Measurements from ENCODE around the gene MYOZ3. TPM values are rescaled to one million over a fixed set of nuclear protein-coding genes. Genes with fewer than 3 reads are reported as not detected.

The MYOZ3 gene
- polyA plus RNA-seq, 1 of the 3 experiments (the other 2 are of a cell fraction) = 0.26 TPM

- H3K4me2 ChIP-seq = no peak overlapping the region
- TF ChIP-seq GATA2 (CRISPR knock-in tag; IDR thresholded peaks at IDR 0.05) = no peak
- TF ChIP-seq TCF12 (IDR thresholded peaks at IDR 0.05) = no peak
- TF ChIP-seq CHD2 (IDR thresholded peaks at IDR 0.05; ENCODE audit: low read length, partially characterized antibody) = no peak
- TF ChIP-seq MXI1 (IDR thresholded peaks at IDR 0.05; ENCODE audit: low read depth, low read length) = no peak
- TF ChIP-seq JUND (IDR thresholded peaks at IDR 0.05) = no peak
- TF ChIP-seq IRF3 (IDR thresholded peaks at IDR 0.05; ENCODE audit: low read depth, low read length) = no peak
- TF ChIP-seq SMC3 (IDR thresholded peaks at IDR 0.05; ENCODE audit: low read depth, low read length) = no peak
- no peak for TF ChIP-seq EP300 (IDR thresholded peaks at IDR 0.05; ENCODE audit: borderline replicate concordance in 1 of 2, low read depth in 1 of 2, low read length in 1 of 2)
- no peak for TF ChIP-seq NFIC (IDR thresholded peaks at IDR 0.05; ENCODE audit: borderline replicate concordance)
- TF ChIP-seq MAX (IDR thresholded peaks at IDR 0.05; ENCODE audit: low read depth) = no peak
- no peak for TF ChIP-seq REST (IDR thresholded peaks at IDR 0.05; ENCODE audit: low read depth, low read length)
- TF ChIP-seq RAD21 (IDR thresholded peaks at IDR 0.05; ENCODE audit: low read length) = no peak
- TF ChIP-seq EZH2phosphoT487 (IDR thresholded peaks at IDR 0.05; ENCODE audit: borderline replicate concordance, low read depth) = no peak
- TF ChIP-seq FOXJ3 (CRISPR knock-in tag; IDR thresholded peaks at IDR 0.05) = no peak
- no peak for TF ChIP-seq RXRA (IDR thresholded peaks at IDR 0.05; ENCODE audit: borderline replicate concordance, low read depth)
- no peak for TF ChIP-seq SIN3A (IDR thresholded peaks at IDR 0.05; ENCODE audit: borderline replicate concordance, low read depth, low read length)
- TF ChIP-seq USF2 (IDR thresholded peaks at IDR 0.05; ENCODE audit: borderline replicate concordance, low read depth, low read length) = no peak
- TF ChIP-seq POLR2AphosphoS5 (IDR thresholded peaks at IDR 0.05; ENCODE audit: low read depth, low read length) = no peak
- ChIA-PET CTCF (interaction anchor here (1.1 to 1.9 kb wide), 6 partner anchors 11 to 191 kb away, joined by 3 to 7 read pairs (median 4); partner anchors contain the start of gene SYNPO), POLR2A (no interaction called here)
- no peak overlapping the region for H2AFZ ChIP-seq (ENCODE audit: low read depth)
- no peak overlapping the region for H3K4me3 ChIP-seq (ENCODE audit: low read depth in 2 of 2, low read length in 1 of 2)
- peak overlapping the region in 1 of 2 experiments; percentile 31; a peak in 1 of 4 replicates for H3K27ac ChIP-seq (ENCODE audit: low read depth in 2 of 2, low read length in 1 of 2)
- no peaks in the 10 kb centered on the region for H3K9me2 ChIP-seq
- H3K9me3 ChIP-seq = no peaks in the 10 kb centered on the region
- 96% methylated on average over 5 of the region's 5 CpGs for WGBS (ENCODE audit: low lambda C conversion rate)
- H3F3A ChIP-seq (replicated peaks; ENCODE audit: insufficient read depth) = peaks cover 2% of the 10 kb centered on the region
- no peaks in the 10 kb centered on the region for H4K20me1 ChIP-seq (ENCODE audit: insufficient read depth)
- H3K4me1 ChIP-seq (ENCODE audit: control insufficient read depth in 1 of 2, insufficient read depth in 2 of 2, low read depth in 1 of 2, low read length in 1 of 2) = peaks cover 8 to 70% of the 10 kb centered on the region in 2 experiments; a peak in 2 of 4 replicates
- H3K36me3 ChIP-seq (replicated peaks in 1 of 2; ENCODE audit: control insufficient read depth in 1 of 2, insufficient read depth in 2 of 2, low read length in 1 of 2) = peaks cover 0 to 4% of the 10 kb centered on the region in 2 experiments
- H3K9ac ChIP-seq = no peak overlapping the region
- H3K27me3 ChIP-seq (ENCODE audit: insufficient read depth) = no peaks in the 10 kb centered on the region
- H3K79me2 ChIP-seq (ENCODE audit: insufficient read depth) = no peaks in the 10 kb centered on the region
- DNase-seq = no peak
These were observed 34.2 kb upstream of the MYOZ3 start for GRCh38 chr5:150626853-150627276.
